Frontal cortex (tissue), 4 donors: ENCODE data around the gene KRTAP5-1. TPM values are rescaled to one million over a fixed set of nuclear protein-coding genes. Genes with fewer than 3 reads are reported as not detected.

Experiments
- DNase-seq, 2 donors: peaks; one replicate each; pipeline ENCODE4 v3.0.0; 2012; ENCODE audit warnings: low spot score in 2 of 2
- FAIRE-seq: peaks from 2 replicates; lab custom pipeline; 2012; peaks lifted over from hg19 to GRCh38; lab: Jason Lieb, UNC
- total RNA-seq: library from RNA; depleted of rRNA; stranded (reverse); fragments of >200 nt; gene quantifications from one replicate; pipeline ENCODE4 v1.2.3, GENCODE V29; 2014
- donor health status: control.
- donor health status: control.
- donor health status: control.

Gene KRTAP5-1
- total RNA-seq, 1 donor from 2014 or later: not detected

DNA sequence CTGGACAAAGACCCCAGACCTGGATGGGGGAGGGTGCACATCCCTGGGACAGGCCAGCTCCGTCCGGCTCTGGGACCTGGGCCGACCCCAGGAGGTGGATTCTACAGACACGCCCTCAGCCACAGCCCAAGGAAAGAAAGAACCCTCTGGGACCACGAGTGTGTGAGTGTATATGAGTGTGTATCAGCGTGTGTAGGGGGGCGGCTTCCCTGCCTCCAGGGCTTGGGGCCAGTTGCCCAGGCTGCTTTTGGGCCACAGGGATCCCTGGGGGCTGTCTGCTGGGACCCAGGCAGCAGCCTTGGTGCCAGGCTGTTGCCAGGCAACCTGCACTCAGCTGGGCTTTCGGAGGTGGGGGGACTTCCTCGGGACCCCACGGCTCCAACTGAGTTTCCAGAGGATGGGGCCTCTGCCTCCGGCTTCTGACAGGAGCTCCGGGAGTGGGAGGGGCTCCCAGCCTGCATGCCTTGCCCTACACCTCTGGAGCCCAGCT is 21.9 kb downstream of the KRTAP5-1 start:
- DNase-seq: no peak
- no peak for FAIRE-seq

DNA sequence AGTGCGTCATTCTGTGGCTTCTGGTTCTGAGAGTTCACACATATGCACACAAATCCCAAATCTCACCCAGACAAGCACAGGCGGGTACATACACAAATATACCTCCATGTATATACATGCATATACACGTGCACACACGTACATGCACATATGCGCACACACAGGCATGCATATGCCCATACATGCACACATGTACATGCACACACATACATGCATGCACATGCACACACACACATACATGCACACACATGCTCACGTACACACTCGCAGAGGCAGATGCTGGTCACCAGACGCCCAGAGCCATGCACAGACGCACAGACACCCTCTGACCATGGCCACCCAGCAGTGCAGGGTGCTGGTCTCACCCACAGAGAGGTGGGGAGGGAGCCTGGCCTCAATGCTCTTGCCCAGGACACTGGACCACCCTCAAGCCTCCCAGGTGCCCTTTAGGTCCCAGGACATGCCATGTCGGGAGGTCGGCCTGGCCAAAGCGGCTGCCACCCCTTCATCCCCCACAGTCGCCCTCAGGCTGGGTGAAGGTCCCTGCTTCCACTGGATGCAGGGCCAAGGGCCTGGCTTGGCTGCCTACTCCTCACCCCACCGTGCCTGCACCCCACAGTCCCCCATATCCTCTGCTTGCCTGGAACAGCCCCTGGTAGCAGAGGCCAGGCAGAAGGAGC is 22.5 kb downstream of the KRTAP5-1 start:
- no peak for FAIRE-seq
- no peak for DNase-seq

DNA sequence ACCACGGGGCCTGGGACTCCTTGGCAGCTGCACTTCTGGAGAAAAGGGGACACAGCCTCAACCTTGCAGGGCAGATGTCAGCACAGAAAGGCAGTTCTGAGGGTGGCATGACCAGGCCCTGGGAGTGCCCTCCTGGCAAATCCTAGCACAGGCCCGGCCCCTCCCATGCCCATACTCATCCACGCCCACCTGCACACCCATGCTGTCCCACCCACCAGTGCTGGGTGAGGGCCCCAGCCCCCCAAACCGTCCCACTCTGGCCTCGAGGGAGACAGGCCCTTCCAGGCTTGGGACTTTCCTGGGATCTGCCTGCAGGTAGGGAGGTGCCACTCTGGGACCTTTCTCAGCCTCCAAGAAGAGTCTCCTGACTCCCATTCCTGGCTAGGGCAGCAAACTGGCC is 23.1 kb downstream of the KRTAP5-1 start:
- FAIRE-seq: no peak
- no peak for DNase-seq

DNA sequence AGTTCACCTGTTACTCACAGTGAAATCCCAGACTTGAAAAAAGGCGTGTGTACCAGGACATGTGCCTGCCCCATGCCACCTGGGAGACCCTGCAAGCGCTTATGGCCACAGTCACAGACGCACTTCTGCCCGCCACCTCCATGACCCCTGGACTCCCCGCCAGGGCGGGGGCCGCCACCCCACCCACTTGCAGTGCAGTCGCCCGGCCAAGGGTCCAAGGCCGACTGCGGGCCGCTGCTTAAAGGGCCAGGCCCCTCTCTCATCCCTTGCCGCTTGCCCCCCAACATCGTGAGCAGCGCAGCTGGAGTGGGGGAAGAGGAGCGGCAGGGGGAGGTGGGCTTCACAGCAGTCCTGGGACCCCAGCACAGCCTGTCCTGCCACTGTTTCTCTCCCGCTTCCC is 23.8 kb downstream of the KRTAP5-1 start:
- FAIRE-seq: no peak
- DNase-seq: no peak

DNA sequence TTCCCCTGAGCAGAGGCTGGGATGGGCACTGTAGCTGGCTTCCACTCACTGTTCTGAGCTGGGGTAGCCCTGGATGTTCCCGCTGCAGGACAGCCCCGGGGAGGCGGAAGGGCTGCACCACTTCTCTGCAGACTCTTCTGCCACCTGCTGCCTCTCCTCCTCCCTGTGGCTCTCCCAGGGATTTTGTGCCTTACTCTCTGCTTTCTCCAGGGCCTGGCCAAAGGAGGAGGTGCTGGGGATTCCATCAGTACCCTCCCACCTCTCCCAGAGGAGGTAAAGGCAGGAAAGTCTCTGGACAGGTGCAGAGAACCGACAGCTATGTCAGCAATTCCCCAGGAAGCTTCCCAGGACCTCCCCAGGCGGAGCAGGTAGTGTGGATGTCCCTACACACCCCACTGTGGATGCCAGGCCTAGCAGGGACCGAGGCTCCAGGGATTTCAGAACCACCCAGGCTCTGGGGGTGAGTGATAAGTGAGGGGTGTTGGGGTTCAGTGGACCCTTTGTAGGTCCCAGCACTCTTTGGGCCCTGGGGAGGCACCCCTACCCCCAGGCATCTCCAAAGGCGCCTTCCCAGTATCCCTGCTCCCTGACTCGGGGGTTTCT is 24.3 kb downstream of the KRTAP5-1 start:
- DNase-seq (no peak), FAIRE-seq (no peak)

DNA sequence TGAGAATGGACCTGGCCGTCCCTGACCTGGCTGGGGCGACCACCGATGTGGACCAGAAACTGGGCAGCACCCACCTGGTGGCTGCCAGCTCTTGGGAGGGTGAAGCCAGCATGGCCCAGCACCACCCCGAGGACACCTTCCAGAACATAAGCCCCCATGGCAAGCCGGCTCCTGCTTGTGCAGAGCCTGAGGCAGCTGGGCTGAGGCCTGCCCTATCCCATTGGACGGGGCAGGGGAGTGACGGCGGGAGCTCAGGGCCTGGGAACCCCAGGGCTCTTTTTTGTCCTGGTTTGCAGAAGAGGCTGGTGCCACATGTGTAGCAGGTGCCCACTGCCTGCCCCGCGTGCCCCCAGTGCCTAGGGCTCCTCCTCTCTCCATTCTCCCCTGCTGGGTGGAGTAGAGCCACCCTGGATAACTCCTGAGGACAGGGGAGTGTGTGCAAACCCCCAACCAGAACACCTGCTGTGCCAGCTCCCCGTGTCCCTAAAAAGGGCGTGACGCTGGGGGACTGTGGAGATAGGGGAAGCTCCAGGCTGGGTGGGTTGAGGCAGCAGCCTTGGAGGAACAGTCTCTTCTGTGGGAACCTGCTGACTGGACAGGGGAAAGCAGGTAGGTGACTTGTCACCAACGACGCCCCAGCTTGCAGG is 25.0 kb downstream of the KRTAP5-1 start:
- FAIRE-seq: no peak
- no peak for DNase-seq

DNA sequence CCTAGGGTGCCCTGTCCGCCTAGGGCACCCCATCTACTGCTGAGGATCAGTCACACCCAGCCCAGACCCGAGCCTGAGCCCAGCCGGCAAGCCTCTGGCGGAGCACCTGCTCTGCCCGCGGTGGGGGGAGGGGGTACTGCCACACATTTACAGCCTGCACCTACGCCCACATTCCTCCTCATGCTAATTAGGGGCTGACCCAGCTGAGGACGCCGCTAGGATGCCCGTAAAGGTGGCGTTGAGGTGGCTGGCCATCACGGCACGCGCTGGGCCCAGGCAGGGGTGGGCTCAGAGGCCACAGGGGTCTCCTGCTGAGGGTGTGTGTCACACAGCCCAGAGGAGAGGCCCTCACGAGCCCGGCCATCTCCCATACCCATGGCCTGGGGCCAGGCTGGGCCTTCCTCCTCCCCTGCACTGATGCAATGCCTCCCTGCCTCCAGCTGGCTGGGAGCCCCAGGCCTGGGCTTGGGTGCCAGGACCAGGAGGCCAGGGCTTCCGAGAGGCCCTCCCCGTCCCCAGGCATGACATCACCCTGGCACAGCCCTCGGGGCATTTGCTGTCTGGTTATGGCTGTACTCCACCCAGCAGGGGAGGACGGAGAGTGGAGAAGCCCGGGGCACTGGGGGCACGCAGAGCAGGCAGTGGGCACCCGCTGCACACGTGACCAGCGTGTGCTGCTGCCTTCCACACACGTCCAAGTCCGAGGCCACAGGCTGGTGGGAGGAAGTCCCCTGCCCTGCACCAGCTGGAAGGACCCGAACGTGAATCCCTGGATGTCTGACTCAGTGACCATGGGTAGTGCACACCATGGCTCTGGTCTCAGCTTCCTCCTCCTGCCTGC is 25.8 kb downstream of the KRTAP5-1 start:
- FAIRE-seq (no peak), DNase-seq (peak; percentile 92 to 94)

DNA sequence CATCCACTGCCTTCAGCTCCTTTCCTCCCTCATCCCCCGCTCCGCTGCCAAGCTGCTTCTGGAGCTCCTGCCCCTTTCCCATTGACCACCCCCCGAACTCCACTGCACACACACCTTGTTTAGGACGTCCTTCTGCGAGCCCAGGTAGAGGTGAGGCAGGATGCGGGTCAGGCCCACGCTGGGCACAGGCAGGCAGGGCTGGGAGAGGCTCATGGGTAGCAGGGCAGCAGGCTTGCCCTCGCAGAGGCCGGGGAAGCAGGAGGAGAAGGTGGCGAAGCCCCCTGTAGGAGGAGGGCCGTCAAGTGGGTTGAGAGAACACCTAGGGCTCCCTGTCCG is 26.3 kb downstream of the KRTAP5-1 start:
- FAIRE-seq: no peak
- no peak for DNase-seq

DNA sequence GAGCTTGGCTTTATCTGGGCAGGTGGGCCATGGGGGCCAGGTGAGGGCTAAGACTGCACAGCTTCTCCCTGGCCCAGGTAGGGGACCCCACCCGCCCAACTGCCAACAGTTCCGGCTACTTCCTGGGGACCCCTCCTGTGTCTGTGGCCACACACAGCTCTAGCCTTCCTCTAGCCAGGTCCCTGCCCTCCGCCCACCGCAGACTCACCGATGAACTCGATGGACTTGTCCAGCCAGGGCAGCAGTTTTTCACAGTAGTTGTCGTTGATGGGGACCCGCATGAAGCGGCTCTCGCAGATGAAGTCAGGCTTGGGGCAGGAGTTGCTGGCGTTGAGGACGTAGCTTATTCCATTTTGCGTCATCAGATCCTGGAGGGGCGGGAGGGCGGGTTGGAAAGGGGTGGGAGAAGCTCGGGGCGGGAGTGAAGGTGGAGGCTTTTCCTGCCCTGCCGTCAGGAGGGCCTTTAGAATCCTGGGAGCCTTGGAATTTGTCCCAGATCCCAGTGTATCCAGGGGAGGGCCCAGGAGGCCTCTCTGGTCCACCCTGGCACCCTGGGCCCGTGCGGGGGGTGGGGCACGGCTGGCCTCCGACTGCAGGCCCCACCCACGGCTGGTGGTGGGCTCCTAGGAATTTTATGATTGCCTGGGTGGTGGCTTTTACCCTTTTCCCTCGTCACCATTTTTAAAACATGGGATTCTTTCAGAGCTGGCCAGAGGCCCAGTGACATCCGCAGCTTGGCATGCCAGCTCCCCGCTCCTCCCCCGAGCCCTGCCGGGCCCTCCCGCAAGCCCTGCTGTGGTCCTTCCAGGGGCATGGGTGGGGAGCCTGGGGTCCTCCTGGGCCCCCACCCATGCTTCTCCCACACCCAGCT is 26.9 kb downstream of the KRTAP5-1 start:
- no peak for FAIRE-seq
- DNase-seq: peak in 1 of 2 donors; percentile 76

DNA sequence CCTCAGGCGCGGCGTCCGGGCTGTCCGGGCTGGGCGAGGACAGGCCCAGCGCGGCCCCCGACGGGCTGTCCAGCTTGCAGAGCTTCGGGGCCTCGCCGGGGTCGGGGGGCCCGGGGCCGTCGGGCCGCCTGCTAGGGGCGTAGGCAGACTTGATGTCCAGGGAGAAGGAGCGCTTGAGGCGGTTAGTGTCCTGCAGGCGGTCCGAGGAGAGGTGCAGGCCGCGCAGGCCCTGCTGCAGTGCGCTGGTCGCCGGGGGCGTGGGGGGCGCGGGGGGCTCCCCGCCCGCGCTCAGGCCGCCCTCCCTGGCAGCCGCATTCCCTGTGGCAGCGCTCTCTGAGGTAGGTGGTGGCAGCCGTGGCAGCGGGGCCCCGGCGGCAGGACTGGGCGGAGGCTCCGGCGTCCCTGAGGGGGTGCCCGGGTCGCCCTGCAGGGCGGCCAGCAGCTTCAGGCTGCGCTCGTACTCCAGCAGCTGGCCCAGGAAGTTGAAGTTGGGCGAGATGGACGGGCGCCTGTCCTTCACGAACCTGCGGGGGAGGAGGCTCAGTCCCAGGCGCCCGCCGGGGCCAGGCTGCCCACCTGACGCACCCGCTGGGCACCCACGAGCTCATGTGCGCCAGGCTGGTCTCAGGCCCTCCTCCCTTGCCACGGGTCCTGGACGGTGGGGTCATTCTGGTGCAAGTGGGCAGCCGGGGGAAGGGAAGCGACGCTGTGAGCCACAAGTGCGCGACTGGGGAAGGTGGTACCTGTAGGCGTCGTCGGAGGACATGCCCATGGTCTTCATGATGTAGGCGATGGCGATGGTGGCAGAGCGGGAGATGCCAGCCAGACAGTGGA is 27.8 kb downstream of the KRTAP5-1 start:
- FAIRE-seq (no peak), DNase-seq (no peak)

DNA sequence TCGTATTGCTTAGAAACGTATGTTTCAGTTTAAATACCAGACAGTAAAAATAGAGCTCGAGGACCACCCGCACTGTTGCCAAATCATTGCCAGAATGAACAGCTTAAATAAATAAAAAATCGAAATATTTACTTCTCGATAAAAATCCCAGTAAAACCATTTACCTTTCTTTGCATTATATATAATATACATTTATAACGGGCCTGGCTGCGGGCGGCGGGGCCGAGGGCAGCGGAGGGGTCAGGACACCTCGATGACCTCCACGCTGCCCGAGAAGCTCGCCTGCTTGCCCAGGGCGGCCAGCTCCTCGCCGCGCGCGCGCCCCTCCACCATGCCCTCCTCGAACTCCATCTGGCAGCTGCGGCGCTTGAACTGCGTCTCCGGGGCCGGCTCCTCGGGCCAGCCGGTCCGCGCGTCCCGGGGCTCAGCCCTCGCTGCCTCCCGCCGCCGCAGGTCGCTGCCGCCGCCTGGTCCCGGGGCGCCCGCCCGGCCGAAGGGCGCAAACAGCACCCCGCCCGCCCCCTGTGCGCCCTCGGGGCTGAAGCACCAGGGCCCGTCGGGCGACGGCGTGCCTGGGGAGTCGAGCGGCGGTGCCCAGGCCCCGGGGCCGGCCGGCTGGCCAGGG is 28.7 kb downstream of the KRTAP5-1 start:
- DNase-seq (no peak), FAIRE-seq (no peak)

DNA sequence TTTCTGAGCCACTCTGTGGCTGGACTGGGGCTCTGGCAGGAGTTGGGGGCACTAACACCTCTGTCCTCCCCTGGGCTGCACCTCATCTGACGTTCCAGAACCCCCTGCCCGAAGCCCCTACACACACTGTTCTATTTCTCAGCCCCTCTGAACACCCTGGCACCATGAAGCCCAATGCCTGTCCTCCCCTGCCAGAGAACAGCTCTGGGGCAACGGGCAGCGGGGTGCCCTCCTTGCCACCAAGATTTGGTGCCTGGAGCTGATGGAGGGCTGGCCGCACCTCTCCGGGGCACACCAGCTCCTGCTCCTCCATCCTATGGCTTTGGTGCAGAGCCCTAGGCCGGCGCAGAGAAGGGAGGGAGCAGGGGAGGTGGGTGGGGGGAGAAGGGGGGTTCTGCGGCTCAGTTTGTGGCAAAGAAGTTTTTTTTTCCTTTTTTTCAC is 29.4 kb downstream of the KRTAP5-1 start:
- FAIRE-seq (no peak), DNase-seq (no peak)

DNA sequence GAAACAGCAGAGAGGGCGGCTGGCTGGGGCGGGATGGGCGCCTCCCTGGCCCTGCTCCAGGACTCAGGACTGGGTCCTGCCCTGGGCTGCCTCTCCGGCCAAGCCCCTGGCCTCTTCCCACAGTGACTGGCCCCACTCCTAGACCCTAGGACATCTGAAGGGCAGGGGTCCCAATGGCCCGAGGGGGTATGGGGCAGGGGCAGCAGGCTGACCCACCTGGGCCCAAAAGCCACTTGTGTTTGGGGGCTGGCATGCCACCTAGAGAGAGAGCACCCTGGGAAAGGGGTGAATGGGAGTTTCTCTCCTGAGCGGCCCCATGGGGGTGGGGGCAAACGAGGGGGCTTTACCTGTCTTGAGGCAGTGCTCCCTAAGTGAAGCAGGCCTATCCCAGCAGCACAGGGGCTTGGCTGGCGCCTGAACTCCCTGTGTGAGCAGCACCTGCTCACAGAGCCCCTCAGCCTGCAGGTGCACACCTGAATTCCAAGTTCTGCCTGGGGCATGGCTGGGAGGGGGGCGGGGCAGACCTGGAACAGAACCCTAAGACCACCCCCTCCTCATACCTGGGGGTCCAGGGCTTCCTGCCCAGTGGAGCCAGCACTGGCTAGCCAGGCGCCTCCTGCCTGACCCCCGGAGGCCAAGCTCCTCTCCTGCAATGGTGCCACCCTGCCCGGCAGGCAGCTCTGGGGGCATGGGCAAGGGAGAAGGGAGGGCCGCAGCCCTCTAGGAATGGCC is 29.9 kb downstream of the KRTAP5-1 start:
- no peak for DNase-seq

DNA sequence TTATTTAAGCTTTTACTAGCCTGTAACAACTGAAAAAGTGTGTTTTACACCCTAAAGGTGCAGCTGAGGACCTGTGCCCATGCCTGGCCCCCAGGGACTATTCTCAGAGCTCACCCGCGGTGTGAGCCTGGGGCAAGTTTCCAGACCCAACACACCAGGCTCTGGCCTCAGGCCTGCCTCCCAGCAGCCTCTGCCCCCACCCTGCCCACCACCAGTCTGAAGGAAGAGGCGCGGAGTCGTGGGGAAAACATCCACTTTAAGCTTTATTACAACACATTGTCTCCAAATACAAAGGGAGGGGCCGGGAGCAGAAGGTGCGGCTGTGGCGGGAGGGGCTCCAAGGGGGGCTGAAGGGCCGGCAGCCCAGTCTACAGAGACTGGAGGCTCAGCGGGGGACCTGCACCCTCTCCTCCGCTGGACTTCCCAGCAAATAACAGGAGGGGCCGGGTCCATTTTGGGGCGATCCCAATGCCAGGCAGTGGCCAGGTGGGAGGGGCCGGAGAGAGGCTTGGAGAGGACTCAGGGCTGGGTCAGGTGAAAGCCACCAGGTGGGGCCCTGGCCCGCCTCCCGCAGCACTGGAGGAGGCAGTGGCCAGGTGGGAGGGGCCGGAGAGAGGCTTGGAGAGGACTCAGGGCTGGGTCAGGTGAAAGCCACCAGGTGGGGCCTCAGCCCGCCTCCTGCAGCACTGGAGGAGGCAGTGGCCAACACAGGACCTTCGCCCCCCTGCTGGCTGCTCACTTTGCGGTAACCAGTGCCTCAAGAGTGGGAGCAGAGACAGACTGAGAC is 31.1 kb downstream of the KRTAP5-1 start:
- FAIRE-seq: no peak
- DNase-seq: no peak

More for the DNA sequence above, 29.9 kb downstream of the KRTAP5-1 start:
- FAIRE-seq: no peak

DNA sequence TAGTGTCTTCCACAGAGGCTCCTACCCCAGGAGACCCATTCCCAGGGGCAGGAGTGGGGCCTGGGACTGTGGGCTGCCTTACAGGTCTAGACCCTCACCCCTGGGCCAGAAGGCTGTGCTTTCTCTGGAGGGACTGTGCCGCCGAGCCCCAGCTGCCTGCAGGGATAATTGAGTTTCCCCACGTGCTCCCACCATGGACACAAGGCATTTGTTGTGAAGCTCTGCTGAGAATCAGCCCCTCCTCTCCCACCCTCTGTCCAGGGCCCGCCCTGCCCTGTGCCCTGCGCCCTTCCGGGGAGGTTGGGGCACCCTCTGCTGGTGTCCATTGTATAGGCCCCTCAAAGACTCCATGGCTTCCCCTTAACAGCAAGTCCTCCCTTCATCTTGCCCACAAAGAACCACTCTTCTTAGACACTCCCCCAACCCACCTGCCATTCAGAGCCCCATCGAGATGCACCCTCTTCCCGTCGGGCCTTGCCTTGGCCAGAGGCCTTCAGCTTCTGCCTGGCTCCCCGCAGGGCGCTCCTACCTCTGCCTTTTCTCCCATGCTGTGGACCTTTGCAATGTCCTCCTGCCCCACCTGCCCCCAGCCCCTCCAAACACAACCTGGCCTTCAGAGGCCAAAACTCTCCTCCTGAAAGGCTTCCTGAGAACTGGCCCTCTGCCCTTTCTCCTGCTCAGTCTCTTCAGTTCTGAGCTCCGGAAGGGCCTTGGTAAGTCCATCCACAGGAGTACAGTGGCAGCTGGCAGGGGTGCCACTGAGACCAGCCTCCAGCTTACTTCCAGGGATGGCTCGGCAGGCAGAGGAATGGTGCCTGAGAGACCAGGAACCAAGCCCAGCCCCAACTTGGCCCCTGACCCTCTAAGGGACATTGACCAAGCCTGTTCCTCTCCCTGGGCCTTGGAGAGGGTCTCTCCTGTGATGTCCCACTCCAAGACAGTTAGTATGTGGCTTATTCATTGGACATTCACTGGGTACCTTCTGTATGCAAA is 35.4 kb downstream of the KRTAP5-1 start:
- DNase-seq (peak; percentile 65 to 81), FAIRE-seq (no peak)
